Measurements from ENCODE around the gene DGLUCY.
"Not testable (repeated sequence)": the region's sequence is repeated elsewhere in the genome, so short reads cannot be mapped to it uniquely, and the experiment has no call there.

DGLUCY gene

GRCh38 chr14:91261986-91262549 is 148.2 kb downstream of the DGLUCY start:
- no peak for DNase-seq

- DNase-seq, result no peak
Measured at GRCh38 chr14:91263329-91263728, 149.5 kb downstream of the DGLUCY start.

- DNase-seq, result peak; percentile 55
Measured at GRCh38 chr14:91264151-91265150, 150.6 kb downstream of the DGLUCY start.

GRCh38 chr14:91265404-91265803 is 151.5 kb downstream of the DGLUCY start:
- no peak for DNase-seq

- DNase-seq, result not testable (repeated sequence)
Measured at GRCh38 chr14:91266276-91266675, 152.4 kb downstream of the DGLUCY start.

- no peak for DNase-seq
Measured at GRCh38 chr14:91267965-91268437, 154.1 kb downstream of the DGLUCY start.

GRCh38 chr14:91269076-91269991 is 155.5 kb downstream of the DGLUCY start:
- no peak for DNase-seq

- no peak for DNase-seq
Measured at GRCh38 chr14:91270188-91270587, 156.3 kb downstream of the DGLUCY start.

- peak; percentile 24 for DNase-seq
Measured at GRCh38 chr14:91270619-91271018, 156.7 kb downstream of the DGLUCY start.

- no peak for DNase-seq
Measured at GRCh38 chr14:91271639-91272038, 157.8 kb downstream of the DGLUCY start.

- no peak for DNase-seq
Measured at GRCh38 chr14:91272341-91273272, 158.7 kb downstream of the DGLUCY start.

- DNase-seq, result no peak
Measured at GRCh38 chr14:91273273-91273884, 159.5 kb downstream of the DGLUCY start.

- no peak for DNase-seq
Measured at GRCh38 chr14:91273885-91274273, 160.0 kb downstream of the DGLUCY start.

- DNase-seq, result no peak
Measured at GRCh38 chr14:91274796-91275195, 160.9 kb downstream of the DGLUCY start.
